Placental epithelial cell (primary cell): ENCODE data around the gene PRAMEF7. TPM values are rescaled to one million over a fixed set of nuclear protein-coding genes. Genes with fewer than 3 reads are reported as not detected.

Experiments
- small RNA-seq: library from RNA; depleted of rRNA; stranded (forward); fragments of <200 nt; gene quantifications from one replicate; pipeline ENCODE3, GENCODE V24; 2012
- total RNA-seq: library from RNA; depleted of rRNA; stranded (reverse); fragments of >200 nt; gene quantifications from 2 replicates; pipeline ENCODE4 v1.2.3, GENCODE V29; 2012

PRAMEF7 gene
- total RNA-seq, result not detected in 2 replicates

GRCh38 chr1:12916310-12916709 lies at the start of gene PRAMEF7:
Gene PRAMEF7, plus strand, starts transcription at chr1:12916610. Its CDS starts 1,083 bp downstream, at chr1:12917693.

DNA sequence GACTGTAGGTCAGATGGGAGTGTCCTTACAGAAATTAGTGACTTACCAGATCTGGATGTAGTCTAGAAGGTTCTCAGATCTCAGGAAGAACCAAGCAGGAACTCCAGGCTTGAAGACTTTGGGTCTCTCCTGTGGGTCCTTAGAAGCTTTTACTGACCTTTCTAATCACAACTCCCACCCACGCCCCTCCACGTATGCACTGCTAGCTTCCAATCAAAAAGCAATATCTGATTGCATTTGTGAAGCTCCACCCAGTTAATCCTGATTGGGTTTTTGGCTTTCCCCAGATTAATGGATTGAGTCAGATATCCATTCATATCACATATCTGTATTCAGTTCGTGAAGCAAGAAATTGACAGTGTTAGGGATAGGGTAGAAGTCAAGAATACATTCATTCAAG lies 30.3 kb upstream of the PRAMEF7 start, which contains the start of gene PRAMEF4:
Gene PRAMEF4, minus strand, starts transcription at position 101 of the 400 bp plus-strand sequence. CDS start 2,807 bp downstream, outside the sequence.

DNA sequence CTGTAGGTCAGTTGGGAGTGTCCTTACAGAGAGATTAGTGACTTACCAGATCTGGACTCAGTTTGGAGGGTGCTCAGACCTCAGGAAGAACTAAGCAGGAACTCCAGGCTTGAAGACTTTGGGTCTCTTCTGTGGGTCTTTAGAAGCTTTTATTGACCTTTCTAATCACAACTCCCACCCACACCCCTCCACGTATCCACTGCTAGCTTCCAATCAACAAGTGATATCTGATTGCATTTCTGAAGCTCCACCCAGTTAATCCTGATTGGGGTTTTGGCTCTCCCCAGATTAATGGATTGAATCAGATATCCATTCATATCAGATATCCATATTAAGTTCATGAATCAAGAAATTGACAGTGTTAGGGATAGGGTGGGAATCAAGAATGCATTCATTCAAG lies 18.2 kb upstream of the PRAMEF7 start, which contains the start of gene PRAMEF10:
Gene PRAMEF10, minus strand, starts transcription at position 101 of the 400 bp plus-strand sequence. CDS start 2,423 bp downstream, outside the sequence.

DNA sequence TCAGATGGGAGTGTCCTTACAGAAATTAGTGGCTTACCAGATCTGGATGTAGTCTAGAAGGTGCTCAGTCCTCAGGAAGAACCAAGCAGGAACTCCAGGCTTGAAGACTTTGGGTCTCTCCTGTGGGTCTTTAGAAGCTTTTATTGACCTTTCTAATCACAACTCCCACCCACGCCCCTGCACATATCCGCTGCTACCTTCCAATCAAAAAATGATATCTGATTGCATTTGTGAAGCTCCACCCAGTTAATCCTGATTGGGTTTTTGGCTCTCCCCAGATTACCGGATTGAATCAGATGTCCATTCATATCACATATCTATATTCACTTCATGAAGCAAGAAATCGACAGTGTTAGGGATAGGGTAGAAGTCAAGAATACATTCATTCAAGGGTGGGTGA lies 31.1 kb downstream of the PRAMEF7 start, which contains the start of gene PRAMEF6:
Gene PRAMEF6, minus strand, starts transcription at position 101 of the 400 bp plus-strand sequence. CDS start 5,062 bp downstream, outside the sequence.

Small RNA genes within 50 kb of the gene (small RNA-seq; reads per million reads assigned to genes)
- not detected for gene RNU6-1072P

Other genes with a start within 250 kb of the PRAMEF7 start
- not detected in 2 replicates for gene AADACL3, start 200.5 kb upstream of the PRAMEF7 start, total RNA-seq
- gene CFAP107, start 170.4 kb upstream of the PRAMEF7 start, total RNA-seq, result not detected in 2 replicates
- not detected in 2 replicates for gene PRAMEF12, start 142.9 kb upstream of the PRAMEF7 start, total RNA-seq
- 0.11 TPM in 1 of 2 replicates, not detected in the other for gene PRAMEF1, start 125.2 kb upstream of the PRAMEF7 start, total RNA-seq
- gene PRAMEF11, start 85.2 kb upstream of the PRAMEF7 start, total RNA-seq, result not detected in 2 replicates
- gene HNRNPCL1, start 67.9 kb upstream of the PRAMEF7 start, total RNA-seq, result not detected in 2 replicates
- not detected in 2 replicates for gene PRAMEF2, start 59.5 kb upstream of the PRAMEF7 start, total RNA-seq
- not detected in 2 replicates for gene PRAMEF4, start 30.4 kb upstream of the PRAMEF7 start, total RNA-seq
- not detected in 2 replicates for gene PRAMEF10, start 18.3 kb upstream of the PRAMEF7 start, total RNA-seq
- gene PRAMEF6, start 31.0 kb downstream of the PRAMEF7 start, total RNA-seq, result not detected in 2 replicates
- gene PRAMEF27, start 140.0 kb downstream of the PRAMEF7 start, total RNA-seq, result not detected in 2 replicates
- gene HNRNPCL3, start 144.2 kb downstream of the PRAMEF7 start, total RNA-seq, result not detected in 2 replicates
- gene PRAMEF25, start 154.2 kb downstream of the PRAMEF7 start, total RNA-seq, result not detected in 2 replicates
- gene HNRNPCL2, start 200.2 kb downstream of the PRAMEF7 start, total RNA-seq, result not detected in 2 replicates
- not detected in 2 replicates for gene PRAMEF26, start 239.4 kb downstream of the PRAMEF7 start, total RNA-seq
- gene HNRNPCL4, start 249.0 kb downstream of the PRAMEF7 start, total RNA-seq, result not detected in 2 replicates